HUES6 (cell line): ENCODE results near the gene SLC7A14.

Experiments used
- H3K27ac ChIP-seq: 2 replicates; pipeline ENCODE4 v1.7.0; 2013; ENCODE audit warnings: low read depth, mild to moderate bottlenecking, low read length, inconsistent platforms
- H3K27me3 ChIP-seq: 2 replicates; pipeline ENCODE4 v1.6.1; 2013; ENCODE audit warnings: low read length; ENCODE audit not compliant: control insufficient read depth, insufficient read depth
- H3K36me3 ChIP-seq: 2 replicates; pipeline ENCODE4 v1.6.1; 2013; ENCODE audit warnings: low read length; ENCODE audit not compliant: control insufficient read depth, insufficient read depth
- H3K4me1 ChIP-seq: 2 replicates; pipeline ENCODE4 v1.6.1; 2013; ENCODE audit warnings: low read length; ENCODE audit not compliant: control insufficient read depth, insufficient read depth
- H3K4me3 ChIP-seq: 2 replicates; pipeline ENCODE4 v1.5.1; 2013; ENCODE audit warnings: low read depth, low read length
- H3K9ac ChIP-seq: one replicate; pipeline ENCODE4 v1.6.1; 2013; ENCODE audit warnings: mild to moderate bottlenecking, low read length
- H3K9me3 ChIP-seq: 2 replicates; pipeline ENCODE4 v1.6.1; 2013; ENCODE audit warnings: low read depth, low read length; ENCODE audit not compliant: control insufficient read depth, insufficient read depth

SLC7A14 gene

GRCh38 chr3:170486398-170486797 lies 99.5 kb downstream of the SLC7A14 start:
- H3K4me3 ChIP-seq, result no peak overlapping the region
- peaks cover 6% of the 10 kb centered on the region; the same call in 1 of the 2 replicates for H3K9me3 ChIP-seq
- no peak overlapping the region for H3K9ac ChIP-seq
- no peaks in the 10 kb centered on the region for H3K36me3 ChIP-seq
- H3K27me3 ChIP-seq, result no peaks in the 10 kb centered on the region
- peaks cover 15% of the 10 kb centered on the region; the same call in 1 of the 2 replicates for H3K4me1 ChIP-seq
- H3K27ac ChIP-seq, result no peak overlapping the region

- Histone ChIP-seq H3K36me3 (no peaks in the 10 kb centered on the region), H3K27me3 (no peaks in the 10 kb centered on the region), H3K4me3 (no peak overlapping the region), H3K4me1 (peaks cover 15% of the 10 kb centered on the region; the same call in 1 of the 2 replicates), H3K9ac (no peak overlapping the region), H3K9me3 (peaks cover 6% of the 10 kb centered on the region; the same call in 1 of the 2 replicates), H3K27ac (no peak overlapping the region)
Observed at GRCh38 chr3:170485696-170486095, 100.2 kb downstream of the SLC7A14 start.

- H3K4me1 ChIP-seq, result peaks cover 15% of the 10 kb centered on the region; the same call in 1 of the 2 replicates
- H3K36me3 ChIP-seq, result no peaks in the 10 kb centered on the region
- no peak overlapping the region for H3K4me3 ChIP-seq
- peaks cover 6% of the 10 kb centered on the region; the same call in 1 of the 2 replicates for H3K9me3 ChIP-seq
- H3K9ac ChIP-seq, result no peak overlapping the region
- no peak overlapping the region for H3K27ac ChIP-seq
- H3K27me3 ChIP-seq, result no peaks in the 10 kb centered on the region
Observed at GRCh38 chr3:170485294-170485693, 100.6 kb downstream of the SLC7A14 start.

GRCh38 chr3:170484869-170485268 lies 101.0 kb downstream of the SLC7A14 start:
- H3K4me1 ChIP-seq, result peaks cover 15% of the 10 kb centered on the region; the same call in 1 of the 2 replicates
- H3K4me3 ChIP-seq, result no peak overlapping the region
- no peaks in the 10 kb centered on the region for H3K36me3 ChIP-seq
- H3K9me3 ChIP-seq, result peaks cover 6% of the 10 kb centered on the region; the same call in 1 of the 2 replicates
- H3K27ac ChIP-seq, result no peak overlapping the region
- no peak overlapping the region for H3K9ac ChIP-seq
- H3K27me3 ChIP-seq, result no peaks in the 10 kb centered on the region

- Histone ChIP-seq H3K9ac (no peak overlapping the region), H3K27ac (no peak overlapping the region), H3K4me1 (peaks cover 15% of the 10 kb centered on the region; the same call in 1 of the 2 replicates), H3K36me3 (no peaks in the 10 kb centered on the region), H3K27me3 (no peaks in the 10 kb centered on the region), H3K4me3 (no peak overlapping the region), H3K9me3 (peaks cover 6% of the 10 kb centered on the region; the same call in 1 of the 2 replicates)
Observed at GRCh38 chr3:170483485-170484262, 102.2 kb downstream of the SLC7A14 start.

- no peak overlapping the region for H3K4me3 ChIP-seq
- H3K9me3 ChIP-seq, result peaks cover 6% of the 10 kb centered on the region; the same call in 1 of the 2 replicates
- no peak overlapping the region for H3K27ac ChIP-seq
- peaks cover 15% of the 10 kb centered on the region; the same call in 1 of the 2 replicates for H3K4me1 ChIP-seq
- no peak overlapping the region for H3K9ac ChIP-seq
- H3K36me3 ChIP-seq, result no peaks in the 10 kb centered on the region
- no peaks in the 10 kb centered on the region for H3K27me3 ChIP-seq
Observed at GRCh38 chr3:170482199-170482598, 103.7 kb downstream of the SLC7A14 start.

GRCh38 chr3:170480111-170480510 lies 105.8 kb downstream of the SLC7A14 start:
- H3K27ac ChIP-seq, result no peak overlapping the region
- no peak overlapping the region for H3K4me3 ChIP-seq
- H3K9ac ChIP-seq, result no peak overlapping the region
- peaks cover 6% of the 10 kb centered on the region; the same call in 1 of the 2 replicates for H3K9me3 ChIP-seq
- H3K27me3 ChIP-seq, result no peaks in the 10 kb centered on the region
- H3K4me1 ChIP-seq, result peaks cover 16% of the 10 kb centered on the region; the same call in 1 of the 2 replicates
- no peaks in the 10 kb centered on the region for H3K36me3 ChIP-seq

- H3K36me3 ChIP-seq, result no peaks in the 10 kb centered on the region
- H3K4me3 ChIP-seq, result no peak overlapping the region
- no peaks in the 10 kb centered on the region for H3K27me3 ChIP-seq
- H3K27ac ChIP-seq, result no peak overlapping the region
- H3K9ac ChIP-seq, result no peak overlapping the region
- peaks cover 9% of the 10 kb centered on the region; the same call in 1 of the 2 replicates for H3K4me1 ChIP-seq
- H3K9me3 ChIP-seq, result no peaks in the 10 kb centered on the region
Observed at GRCh38 chr3:170477395-170477794, 108.5 kb downstream of the SLC7A14 start.

- Histone ChIP-seq H3K27me3 (no peaks in the 10 kb centered on the region), H3K9ac (no peak overlapping the region), H3K4me1 (peaks cover 9% of the 10 kb centered on the region; the same call in 1 of the 2 replicates), H3K9me3 (no peaks in the 10 kb centered on the region), H3K4me3 (no peak overlapping the region), H3K27ac (no peak overlapping the region), H3K36me3 (no peaks in the 10 kb centered on the region)
Observed at GRCh38 chr3:170476291-170476690, 109.6 kb downstream of the SLC7A14 start.

GRCh38 chr3:170475092-170475685 lies 110.7 kb downstream of the SLC7A14 start:
- H3K27ac ChIP-seq, result no peak overlapping the region

GRCh38 chr3:170473358-170473757 lies 112.5 kb downstream of the SLC7A14 start:
- no peaks in the 10 kb centered on the region for H3K27me3 ChIP-seq

More at GRCh38 chr3:170475092-170475685, 110.7 kb downstream of the SLC7A14 start:
- Histone ChIP-seq H3K9me3 (no peaks in the 10 kb centered on the region), H3K9ac (no peak overlapping the region), H3K36me3 (no peaks in the 10 kb centered on the region), H3K27me3 (no peaks in the 10 kb centered on the region), H3K4me1 (peaks cover 19% of the 10 kb centered on the region), H3K4me3 (no peak overlapping the region)

More at GRCh38 chr3:170473358-170473757, 112.5 kb downstream of the SLC7A14 start:
- Histone ChIP-seq H3K27ac (no peak overlapping the region), H3K4me1 (peaks cover 33% of the 10 kb centered on the region), H3K9ac (no peak overlapping the region), H3K4me3 (no peak overlapping the region), H3K9me3 (no peaks in the 10 kb centered on the region), H3K36me3 (no peaks in the 10 kb centered on the region)
